Activated naive CD4-positive, alpha-beta T cell treated with anti-CD3 and anti-CD28 coated beads for 36 hours (primary cell): ENCODE data around the gene DNAH2. TPM values are rescaled to one million over a fixed set of nuclear protein-coding genes. Genes with fewer than 3 reads are reported as not detected.
"Not testable (repeated sequence)": the region's sequence is repeated elsewhere in the genome, so short reads cannot be mapped to it uniquely, and the experiment has no call there.

Source experiments
- CTCF ChIA-PET: fragments of 350-600 bp; sonication (Branson Sonifier 250); formaldehyde crosslinking; loops from one replicate; lab custom pipeline; 2021; ENCODE audit warnings: antibody characterized with exemption; lab: Charles Lee
- DNase-seq: peaks from one replicate; pipeline ENCODE4 v3.0.0-alpha.2; 2020
- H3K27ac Mint-ChIP-seq: one replicate; pipeline ENCODE4 v1.8.0; 2021; ENCODE audit warnings: mild to moderate bottlenecking, mixed read lengths
- H3K27me3 Mint-ChIP-seq: one replicate; pipeline ENCODE4 v1.8.0; 2021; ENCODE audit warnings: low read depth, mixed read lengths
- H3K36me3 Mint-ChIP-seq: one replicate; pipeline ENCODE4 v1.8.0; 2021; ENCODE audit warnings: low read depth, mixed read lengths
- H3K4me1 Mint-ChIP-seq: one replicate; pipeline ENCODE4 v1.8.0; 2021; ENCODE audit warnings: low read depth, mixed read lengths
- H3K4me3 Mint-ChIP-seq: one replicate; pipeline ENCODE4 v1.8.0; 2021; ENCODE audit warnings: mild to moderate bottlenecking, moderate library complexity, mixed read lengths
- H3K9me3 Mint-ChIP-seq: one replicate; pipeline ENCODE4 v1.8.0; 2021; ENCODE audit warnings: mixed read lengths
- intact Hi-C: fragments of 100-400 bp; cut with micrococcal nuclease; formaldehyde crosslinking; loops from one replicate; pipeline ENCODE4 v1.15.1; 2023
- total RNA-seq, 2 experiments: library from RNA; stranded (reverse); gene quantifications; one replicate each; pipeline ENCODE4 v1.2.3, GENCODE V29; 2021

Gene DNAH2
- total RNA-seq, 2 experiments from 2014 or later = not detected

- no peak for DNase-seq
- Mint-ChIP-seq H3K4me3 (no peak overlapping the region), H3K36me3 (peaks cover 11% of the 10 kb centered on the region), H3K4me1 (peaks cover 11% of the 10 kb centered on the region), H3K27me3 (no peaks in the 10 kb centered on the region), H3K27ac (no peak overlapping the region), H3K9me3 (no peaks in the 10 kb centered on the region)
- intact Hi-C loops = loop anchor here (5.0 kb wide), 1 partner anchor 552 kb away; the partner anchor contains the start of gene EIF5A
- CTCF ChIA-PET = interaction anchor here (0.8 to 7.3 kb wide), 6 partner anchors 8 to 182 kb away, joined by 3 to 99 read pairs (median 3); partner anchors contain the start of gene RNF227
Observed at GRCh38 chr17:7859028-7859427, 141.5 kb downstream of the DNAH2 start.

GRCh38 chr17:7862692-7863437 is 145.3 kb downstream of the DNAH2 start:
- DNase-seq = peak; percentile 56
- CTCF ChIA-PET = interaction anchor here (0.7 to 7.3 kb wide), 18 partner anchors 9 to 195 kb away, joined by 3 to 99 read pairs (median 4); partner anchors contain the start of genes CHD3 and CNTROB
- Mint-ChIP-seq H3K4me3 (no peak overlapping the region), H3K36me3 (peaks cover 19% of the 10 kb centered on the region), H3K27ac (no peak overlapping the region), H3K4me1 (peaks cover 11% of the 10 kb centered on the region), H3K9me3 (no peaks in the 10 kb centered on the region), H3K27me3 (no peaks in the 10 kb centered on the region)
- intact Hi-C loops = loop anchor here (1.0 kb wide), 3 partner anchors 24 to 125 kb away; no protein-coding TSS in a partner anchor

- DNase-seq, H3K27me3 Mint-ChIP-seq, H3K27ac Mint-ChIP-seq, H3K4me3 Mint-ChIP-seq, H3K9me3 Mint-ChIP-seq, intact Hi-C loops: not testable (repeated sequence)
- Mint-ChIP-seq H3K36me3 (peaks cover 19% of the 10 kb centered on the region), H3K4me1 (peaks cover 21% of the 10 kb centered on the region)
- CTCF ChIA-PET = interaction anchor here (0.8 to 7.3 kb wide), 11 partner anchors 9 to 192 kb away, joined by 3 to 99 read pairs (median 4); partner anchors contain the start of gene CNTROB
Observed at GRCh38 chr17:7864384-7864783, 146.8 kb downstream of the DNAH2 start.

GRCh38 chr17:7864995-7865650 is 147.6 kb downstream of the DNAH2 start:
- H3K36me3 Mint-ChIP-seq = peaks cover 17% of the 10 kb centered on the region

GRCh38 chr17:7867881-7868329 is 150.4 kb downstream of the DNAH2 start:
- peak overlapping the region; percentile 0 for H3K4me3 Mint-ChIP-seq
- intact Hi-C loops = no loop called here
- DNase-seq = no peak

More at GRCh38 chr17:7864995-7865650, 147.6 kb downstream of the DNAH2 start:
- intact Hi-C loops = no loop called here
- H3K9me3 Mint-ChIP-seq = no peaks in the 10 kb centered on the region
- H3K27ac Mint-ChIP-seq = no peak overlapping the region
- H3K4me3 Mint-ChIP-seq = no peak overlapping the region
- CTCF ChIA-PET = interaction anchor here (0.8 to 7.3 kb wide), 5 partner anchors 32 to 192 kb away, joined by 3 to 99 read pairs (median 9); no protein-coding TSS in a partner anchor
- H3K27me3 Mint-ChIP-seq = no peaks in the 10 kb centered on the region
- H3K4me1 Mint-ChIP-seq = peaks cover 21% of the 10 kb centered on the region
- DNase-seq = no peak

GRCh38 chr17:7873051-7873450 is 155.5 kb downstream of the DNAH2 start:
- Mint-ChIP-seq H3K27ac (no peak overlapping the region), H3K36me3 (peaks cover 13% of the 10 kb centered on the region), H3K9me3 (no peaks in the 10 kb centered on the region), H3K27me3 (no peaks in the 10 kb centered on the region), H3K4me1 (peaks cover 8% of the 10 kb centered on the region), H3K4me3 (no peak overlapping the region)
- CTCF ChIA-PET = interaction anchor here (0.5 to 1.1 kb wide), 2 partner anchors 9 to 187 kb away, joined by 3 to 4 read pairs; no protein-coding TSS in a partner anchor
- no peak for DNase-seq
- intact Hi-C loops = no loop called here

More at GRCh38 chr17:7867881-7868329, 150.4 kb downstream of the DNAH2 start:
- Mint-ChIP-seq H3K9me3 (no peaks in the 10 kb centered on the region), H3K36me3 (peaks cover 23% of the 10 kb centered on the region), H3K27ac (peak overlapping the region; percentile 51), H3K27me3 (no peaks in the 10 kb centered on the region), H3K4me1 (peaks cover 21% of the 10 kb centered on the region)
- CTCF ChIA-PET = interaction anchor here (1.2 to 3.0 kb wide), 3 partner anchors 30 to 192 kb away, joined by 3 to 15 read pairs (median 4); no protein-coding TSS in a partner anchor

GRCh38 chr17:7875804-7876370 is 158.3 kb downstream of the DNAH2 start:
- Mint-ChIP-seq H3K4me3 (no peak overlapping the region), H3K36me3 (peaks cover 11% of the 10 kb centered on the region), H3K27me3 (no peaks in the 10 kb centered on the region), H3K4me1 (no peaks in the 10 kb centered on the region), H3K27ac (no peak overlapping the region), H3K9me3 (no peaks in the 10 kb centered on the region)
- DNase-seq = no peak
- intact Hi-C loops = no loop called here
- CTCF ChIA-PET = no interaction called here

- intact Hi-C loops = no loop called here
- Mint-ChIP-seq H3K27ac (no peak overlapping the region), H3K4me3 (no peak overlapping the region), H3K4me1 (no peaks in the 10 kb centered on the region), H3K36me3 (peaks cover 5% of the 10 kb centered on the region), H3K27me3 (no peaks in the 10 kb centered on the region), H3K9me3 (no peaks in the 10 kb centered on the region)
- DNase-seq = no peak
- CTCF ChIA-PET = interaction anchor here (2.3 kb wide), 1 partner anchor 16 kb away, joined by 6 read pairs; no protein-coding TSS in a partner anchor
Observed at GRCh38 chr17:7878234-7878633, 160.7 kb downstream of the DNAH2 start.

- Mint-ChIP-seq H3K9me3 (no peaks in the 10 kb centered on the region), H3K36me3 (no peaks in the 10 kb centered on the region), H3K4me1 (no peaks in the 10 kb centered on the region), H3K27ac (no peak overlapping the region), H3K27me3 (no peaks in the 10 kb centered on the region), H3K4me3 (no peak overlapping the region)
- DNase-seq = no peak
- intact Hi-C loops = no loop called here
- CTCF ChIA-PET = no interaction called here
Observed at GRCh38 chr17:7880076-7880868, 162.7 kb downstream of the DNAH2 start.

- H3K9me3 Mint-ChIP-seq = no peaks in the 10 kb centered on the region
- intact Hi-C loops = no loop called here
- no peak overlapping the region for H3K4me3 Mint-ChIP-seq
- H3K4me1 Mint-ChIP-seq = no peaks in the 10 kb centered on the region
- H3K36me3 Mint-ChIP-seq = peaks cover 7% of the 10 kb centered on the region
- CTCF ChIA-PET = no interaction called here
- H3K27me3 Mint-ChIP-seq = no peaks in the 10 kb centered on the region
- no peak for DNase-seq
- H3K27ac Mint-ChIP-seq = no peak overlapping the region
Observed at GRCh38 chr17:7881276-7882054, 163.9 kb downstream of the DNAH2 start.

GRCh38 chr17:7882068-7882467 is 164.5 kb downstream of the DNAH2 start:
- intact Hi-C loops = no loop called here
- no peaks in the 10 kb centered on the region for H3K27me3 Mint-ChIP-seq
- CTCF ChIA-PET = no interaction called here
- peak; percentile 24 for DNase-seq
- H3K4me1 Mint-ChIP-seq = no peaks in the 10 kb centered on the region
- no peak overlapping the region for H3K4me3 Mint-ChIP-seq
- peaks cover 8% of the 10 kb centered on the region for H3K36me3 Mint-ChIP-seq
- no peaks in the 10 kb centered on the region for H3K9me3 Mint-ChIP-seq
- H3K27ac Mint-ChIP-seq = no peak overlapping the region
